ENCODE results near the gene MCC. TPM values are rescaled to one million over a fixed set of nuclear protein-coding genes. Genes with fewer than 3 reads are reported as not detected.

Gene MCC
- total RNA-seq, 3 donors from 2014 or later, result 1.2 to 2.9 (median 2.5) TPM

GRCh38 chr5:113199122-113199905, 288.9 kb downstream of the MCC start:
- Mint-ChIP-seq H3K9me3 (no peaks in the 10 kb centered on the region), H3K36me3 (ENCODE audit: insufficient read depth) (no peaks in the 10 kb centered on the region), H3K4me3 (no peak overlapping the region), H3K27me3 (ENCODE audit: low read depth) (no peaks in the 10 kb centered on the region), H3K4me1 (ENCODE audit: low read depth) (peaks cover 2% of the 10 kb centered on the region)
- DNase-seq, result no peak
- ATAC-seq, result no peak

GRCh38 chr5:113197456-113198200, 290.6 kb downstream of the MCC start:
- Mint-ChIP-seq H3K27me3 (ENCODE audit: low read depth) (no peaks in the 10 kb centered on the region), H3K4me3 (no peak overlapping the region), H3K36me3 (ENCODE audit: insufficient read depth) (peaks cover 5% of the 10 kb centered on the region), H3K4me1 (ENCODE audit: low read depth) (peaks cover 2% of the 10 kb centered on the region), H3K9me3 (peaks cover 8% of the 10 kb centered on the region)
- DNase-seq (no peak), ATAC-seq (no peak)

- ATAC-seq, result no peak
- no peak for DNase-seq
- Mint-ChIP-seq H3K4me1 (ENCODE audit: low read depth) (peaks cover 2% of the 10 kb centered on the region), H3K4me3 (no peak overlapping the region), H3K36me3 (ENCODE audit: insufficient read depth) (peaks cover 5% of the 10 kb centered on the region), H3K27me3 (ENCODE audit: low read depth) (no peaks in the 10 kb centered on the region), H3K9me3 (peaks cover 8% of the 10 kb centered on the region)
Measured at GRCh38 chr5:113195771-113196170, 292.5 kb downstream of the MCC start.

GRCh38 chr5:113195251-113195650, 293.0 kb downstream of the MCC start:
- ATAC-seq, result no peak
- H3K36me3 Mint-ChIP-seq (ENCODE audit: insufficient read depth), result peaks cover 5% of the 10 kb centered on the region
- DNase-seq, result no peak
- no peak overlapping the region for H3K4me3 Mint-ChIP-seq
- H3K27me3 Mint-ChIP-seq (ENCODE audit: low read depth), result no peaks in the 10 kb centered on the region
- H3K4me1 Mint-ChIP-seq (ENCODE audit: low read depth), result peaks cover 2% of the 10 kb centered on the region
- peaks cover 8% of the 10 kb centered on the region for H3K9me3 Mint-ChIP-seq

GRCh38 chr5:113194591-113194990, 293.7 kb downstream of the MCC start:
- DNase-seq (no peak), ATAC-seq (no peak)
- Mint-ChIP-seq H3K4me1 (ENCODE audit: low read depth) (peaks cover 2% of the 10 kb centered on the region), H3K27me3 (ENCODE audit: low read depth) (no peaks in the 10 kb centered on the region), H3K36me3 (ENCODE audit: insufficient read depth) (peaks cover 5% of the 10 kb centered on the region), H3K4me3 (no peak overlapping the region), H3K9me3 (peaks cover 8% of the 10 kb centered on the region)

- Mint-ChIP-seq H3K36me3 (ENCODE audit: insufficient read depth) (peaks cover 5% of the 10 kb centered on the region), H3K9me3 (peaks cover 8% of the 10 kb centered on the region), H3K4me3 (no peak overlapping the region), H3K27me3 (ENCODE audit: low read depth) (no peaks in the 10 kb centered on the region), H3K4me1 (ENCODE audit: low read depth) (peaks cover 2% of the 10 kb centered on the region)
- DNase-seq (no peak), ATAC-seq (no peak)
Measured at GRCh38 chr5:113194125-113194524, 294.1 kb downstream of the MCC start.

GRCh38 chr5:113193311-113193978, 294.8 kb downstream of the MCC start:
- Mint-ChIP-seq H3K4me3 (no peak overlapping the region), H3K36me3 (ENCODE audit: insufficient read depth) (peaks cover 5% of the 10 kb centered on the region), H3K27me3 (ENCODE audit: low read depth) (no peaks in the 10 kb centered on the region), H3K9me3 (peaks cover 8% of the 10 kb centered on the region), H3K4me1 (ENCODE audit: low read depth) (peaks cover 2% of the 10 kb centered on the region)
- ATAC-seq (no peak), DNase-seq (no peak)

GRCh38 chr5:113192541-113192940, 295.7 kb downstream of the MCC start:
- H3K4me3 Mint-ChIP-seq, result no peak overlapping the region
- peaks cover 5% of the 10 kb centered on the region for H3K36me3 Mint-ChIP-seq (ENCODE audit: insufficient read depth)
- H3K27me3 Mint-ChIP-seq (ENCODE audit: low read depth), result no peaks in the 10 kb centered on the region
- DNase-seq (no peak), ATAC-seq (no peak)
- peaks cover under 1% of the 10 kb centered on the region for H3K4me1 Mint-ChIP-seq (ENCODE audit: low read depth)
- H3K9me3 Mint-ChIP-seq, result peaks cover 8% of the 10 kb centered on the region

GRCh38 chr5:113190347-113190746, 297.9 kb downstream of the MCC start:
- no peak for ATAC-seq
- H3K27me3 Mint-ChIP-seq (ENCODE audit: low read depth), result no peaks in the 10 kb centered on the region
- no peak overlapping the region for H3K4me3 Mint-ChIP-seq
- H3K4me1 Mint-ChIP-seq (ENCODE audit: low read depth), result no peaks in the 10 kb centered on the region
- peaks cover 8% of the 10 kb centered on the region for H3K9me3 Mint-ChIP-seq
- no peak for DNase-seq
- peaks cover 5% of the 10 kb centered on the region for H3K36me3 Mint-ChIP-seq (ENCODE audit: insufficient read depth)

- H3K4me3 Mint-ChIP-seq, result no peak overlapping the region
- H3K27me3 Mint-ChIP-seq (ENCODE audit: low read depth), result no peaks in the 10 kb centered on the region
- DNase-seq, result no peak
- H3K36me3 Mint-ChIP-seq (ENCODE audit: insufficient read depth), result peaks cover 5% of the 10 kb centered on the region
- peaks cover 8% of the 10 kb centered on the region for H3K9me3 Mint-ChIP-seq
- no peaks in the 10 kb centered on the region for H3K4me1 Mint-ChIP-seq (ENCODE audit: low read depth)
- ATAC-seq, result no peak
Measured at GRCh38 chr5:113189291-113189690, 299.0 kb downstream of the MCC start.

- DNase-seq, result no peak
- Mint-ChIP-seq H3K4me1 (ENCODE audit: low read depth) (no peaks in the 10 kb centered on the region), H3K27me3 (ENCODE audit: low read depth) (no peaks in the 10 kb centered on the region), H3K4me3 (no peak overlapping the region), H3K9me3 (peaks cover 7% of the 10 kb centered on the region), H3K36me3 (ENCODE audit: insufficient read depth) (no peaks in the 10 kb centered on the region)
- no peak for ATAC-seq
Measured at GRCh38 chr5:113188436-113188835, 299.8 kb downstream of the MCC start.

- Mint-ChIP-seq H3K4me3 (no peak overlapping the region), H3K9me3 (peaks cover 1% of the 10 kb centered on the region), H3K36me3 (ENCODE audit: insufficient read depth) (no peaks in the 10 kb centered on the region), H3K4me1 (ENCODE audit: low read depth) (no peaks in the 10 kb centered on the region), H3K27me3 (ENCODE audit: low read depth) (no peaks in the 10 kb centered on the region)
- no peak for ATAC-seq
- no peak for DNase-seq
Measured at GRCh38 chr5:113187906-113188305, 300.3 kb downstream of the MCC start.

GRCh38 chr5:113186061-113186460, 302.2 kb downstream of the MCC start:
- Mint-ChIP-seq H3K9me3 (no peaks in the 10 kb centered on the region), H3K27me3 (ENCODE audit: low read depth) (no peaks in the 10 kb centered on the region), H3K4me1 (ENCODE audit: low read depth) (no peaks in the 10 kb centered on the region), H3K4me3 (no peak overlapping the region), H3K36me3 (ENCODE audit: insufficient read depth) (no peaks in the 10 kb centered on the region)
- no peak for DNase-seq
- no peak for ATAC-seq

GRCh38 chr5:113183694-113184093, 304.6 kb downstream of the MCC start:
- Mint-ChIP-seq H3K9me3 (no peaks in the 10 kb centered on the region), H3K4me1 (ENCODE audit: low read depth) (no peaks in the 10 kb centered on the region), H3K36me3 (ENCODE audit: insufficient read depth) (peaks cover 3% of the 10 kb centered on the region), H3K4me3 (no peak overlapping the region), H3K27me3 (ENCODE audit: low read depth) (no peaks in the 10 kb centered on the region)
- DNase-seq (no peak), ATAC-seq (no peak)
